OCI-M2 (cell line): ENCODE results near the gene KCNE2.
"Not testable (repeated sequence)": the region's sequence is repeated elsewhere in the genome, so short reads cannot be mapped to it uniquely, and the experiment has no call there.

ENCODE experiments used
- DNase-seq: peaks from one replicate; lab custom pipeline; 2025; ENCODE audit not compliant: unreplicated experiment; lab: John Stamatoyannopoulos, UW

KCNE2 gene

DNA sequence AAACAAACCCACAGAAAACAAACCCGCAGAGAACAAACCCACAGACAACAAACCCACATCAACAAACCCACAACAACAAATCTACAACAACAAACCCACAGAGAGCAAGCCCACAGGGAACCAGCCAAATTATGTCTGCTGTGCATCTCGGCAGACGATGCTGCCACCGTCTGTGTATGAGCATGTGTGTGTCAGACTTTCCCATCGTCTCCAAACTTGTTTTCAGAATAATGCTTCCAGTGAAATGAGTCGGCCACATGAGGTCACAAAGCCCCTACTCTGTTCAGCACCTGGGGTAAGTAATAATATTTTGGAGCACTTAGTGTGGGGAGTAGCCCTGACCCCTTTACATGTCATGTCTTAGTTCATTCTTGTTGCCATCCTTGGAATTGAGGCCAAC, 42.3 kb downstream of the KCNE2 start:
- not testable (repeated sequence) for DNase-seq

DNA sequence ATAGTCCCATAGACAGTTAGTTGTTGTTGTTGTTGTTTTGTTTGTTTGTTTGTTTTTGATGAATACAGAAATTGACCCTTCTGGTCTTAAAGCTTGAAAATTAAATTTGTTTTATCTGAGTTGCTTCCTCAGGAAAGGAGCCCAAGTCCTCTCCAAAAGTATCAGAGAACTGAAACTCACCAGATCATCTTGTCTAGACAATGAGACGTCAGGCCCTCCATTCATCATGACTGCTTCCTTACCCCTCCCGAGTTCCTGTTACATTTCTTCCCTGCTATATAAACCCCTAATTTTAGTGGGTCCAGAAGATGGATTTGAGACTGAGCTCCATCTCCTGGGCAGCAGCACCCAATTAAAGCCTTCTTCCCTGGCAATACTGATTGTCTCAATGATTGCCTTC, 42.9 kb downstream of the KCNE2 start:
- DNase-seq, result not testable (repeated sequence)

DNA sequence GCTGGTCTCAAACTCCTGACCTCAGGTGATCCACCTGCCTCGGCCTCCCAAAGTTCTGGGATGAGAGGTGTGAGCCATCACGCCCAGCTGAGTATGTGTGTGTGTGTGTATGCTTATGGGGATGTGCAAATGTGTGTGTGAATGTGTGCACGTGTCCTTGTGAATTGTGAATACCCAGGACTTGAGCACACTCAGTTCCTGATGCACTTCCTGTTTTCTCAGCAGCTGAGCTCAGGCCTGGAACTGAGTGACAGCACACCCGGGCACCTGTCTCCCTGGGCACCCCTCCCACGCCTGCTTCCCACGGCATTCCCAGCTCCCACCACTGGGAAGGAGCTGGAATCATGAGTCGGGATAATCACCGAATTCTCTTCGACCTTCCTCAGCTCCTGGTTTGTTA, 43.5 kb downstream of the KCNE2 start:
- DNase-seq, result not testable (repeated sequence)

DNA sequence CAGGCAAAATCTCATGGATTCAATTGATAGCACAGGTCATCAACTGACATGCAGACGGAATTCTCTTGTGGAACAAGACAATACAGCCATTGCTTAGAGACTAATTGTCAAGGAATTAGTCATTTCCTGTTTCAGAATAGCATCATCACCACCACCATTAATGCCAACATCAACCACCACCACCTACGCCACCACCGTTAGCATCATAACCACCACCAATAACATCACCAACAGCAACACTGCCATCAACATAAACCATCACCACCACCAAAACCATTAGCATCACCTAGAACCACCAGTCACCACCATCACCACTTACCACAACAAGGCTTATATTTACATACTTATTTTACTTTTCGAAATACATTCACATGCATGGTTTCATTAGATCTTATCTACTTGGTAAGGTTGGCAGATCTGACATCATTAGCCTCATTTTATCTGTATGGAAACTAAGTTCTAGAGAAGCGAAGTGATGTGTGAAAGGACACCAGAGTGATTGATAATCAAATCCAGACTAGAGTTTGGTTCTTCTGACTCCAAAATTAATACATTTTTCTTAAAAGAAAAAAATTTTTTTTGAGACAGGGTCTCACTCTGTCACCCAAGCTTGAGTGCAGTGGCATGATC, 53.8 kb downstream of the KCNE2 start:
- DNase-seq, result not testable (repeated sequence)
